Activated CD8-positive, alpha-beta T cell treated with anti-CD3 and anti-CD28 coated beads for 36 hours (primary cell): Measurements from ENCODE around the gene RHBDL2. TPM values are rescaled to one million over a fixed set of nuclear protein-coding genes. Genes with fewer than 3 reads are reported as not detected.

Source experiments
- ATAC-seq: fragments of 200-7000 bp; cut with Tn5 transposase; one replicate; pipeline ENCODE4 v1.10.0; 2021; ENCODE audit warnings: mild to moderate bottlenecking, moderate library complexity
- CTCF ChIA-PET: fragments of 350-600 bp; sonication (Branson Sonifier 250); formaldehyde crosslinking; loops from one replicate; lab custom pipeline; 2021; ENCODE audit warnings: antibody characterized with exemption; lab: Charles Lee
- POLR2A ChIA-PET: fragments of 350-600 bp; sonication (Branson Sonifier 250); formaldehyde crosslinking; loops from one replicate; lab custom pipeline; 2021; ENCODE audit warnings: antibody characterized with exemption; lab: Charles Lee
- DNase-seq: peaks from one replicate; pipeline ENCODE4 v3.0.0-alpha.2; 2020
- H3K27ac Mint-ChIP-seq: one replicate; pipeline ENCODE4 v1.8.0; 2021; ENCODE audit warnings: mild to moderate bottlenecking, mixed read lengths
- H3K27me3 Mint-ChIP-seq: one replicate; pipeline ENCODE4 v1.8.0; 2021; ENCODE audit warnings: mixed read lengths
- H3K36me3 Mint-ChIP-seq: one replicate; pipeline ENCODE4 v1.8.0; 2021; ENCODE audit warnings: low read depth, mixed read lengths
- H3K4me1 Mint-ChIP-seq: one replicate; pipeline ENCODE4 v1.8.0; 2021; ENCODE audit warnings: low read depth, mixed read lengths
- H3K4me3 Mint-ChIP-seq: one replicate; pipeline ENCODE4 v1.8.0; 2021; ENCODE audit warnings: mild to moderate bottlenecking, moderate library complexity, mixed read lengths
- H3K9me3 Mint-ChIP-seq: one replicate; pipeline ENCODE4 v1.8.0; 2021; ENCODE audit warnings: mixed read lengths
- intact Hi-C: fragments of 100-400 bp; cut with micrococcal nuclease; formaldehyde crosslinking; loops from one replicate; pipeline ENCODE4 v1.10.0; 2022
- total RNA-seq, 2 experiments: library from RNA; stranded (reverse); gene quantifications; one replicate each; pipeline ENCODE4 v1.2.3, GENCODE V29; 2021
- TF ChIP-seq, protein P1 (sequence below): fragments of 200-600 bp; IDR thresholded peaks from one replicate; pipeline ENCODE4 v1.8.0; 2022; ENCODE audit warnings: antibody characterized with exemption, mild to moderate bottlenecking

Gene RHBDL2
- total RNA-seq, 2 experiments from 2014 or later: not detected

DNA sequence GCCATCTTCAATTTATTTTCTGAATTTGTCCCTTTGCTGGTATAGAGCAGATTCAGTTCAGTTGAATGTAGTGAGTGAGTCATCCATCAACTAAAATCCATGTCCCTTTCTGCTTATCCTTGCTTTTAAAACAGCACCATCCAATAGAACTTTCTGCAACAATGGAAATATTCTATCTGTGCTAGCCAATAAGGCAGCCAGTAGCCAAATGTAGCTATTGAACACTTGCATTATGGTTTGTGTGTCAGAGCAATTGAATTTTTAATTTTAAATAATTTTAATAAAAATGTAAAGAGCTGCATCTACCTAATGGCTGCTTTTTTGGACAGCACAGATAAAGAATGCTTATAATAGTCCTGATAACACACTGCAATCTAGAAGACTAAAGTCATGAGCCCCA, 60.1 kb downstream of the RHBDL2 start, which contains the start of gene GJA9:
TSS of gene GJA9 (minus strand) at position 101 of the 400 bp plus-strand sequence. CDS start 5,489 bp downstream, outside the sequence.
- H3K4me1 Mint-ChIP-seq: no peaks in the 10 kb centered on the region
- CTCF ChIA-PET: interaction anchor here (1.2 kb wide), 1 partner anchor 35 kb away, joined by 3 read pairs; no protein-coding TSS in a partner anchor

DNA sequence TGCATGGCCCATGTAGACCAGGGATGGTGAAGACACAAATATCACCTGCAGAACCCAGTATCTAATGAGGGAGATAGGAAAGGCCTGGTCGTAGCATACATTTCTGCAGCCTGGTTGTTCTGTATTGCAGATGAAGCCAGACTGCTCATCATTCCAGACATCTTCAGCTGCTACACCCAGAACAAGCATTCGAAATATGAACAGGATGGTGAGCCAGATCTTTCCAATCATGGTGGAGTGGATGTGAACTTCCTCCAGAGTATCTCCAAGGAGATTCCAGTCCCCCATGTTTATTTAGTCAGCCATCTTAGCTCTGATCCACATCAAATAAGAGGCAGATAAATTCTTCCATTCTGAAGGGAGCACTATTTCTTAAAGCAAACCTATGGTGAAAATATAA, 65.8 kb downstream of the RHBDL2 start:
- H3K27ac Mint-ChIP-seq: no peak overlapping the region
- intact Hi-C loops: loop anchor here (10.0 kb wide), 1 partner anchor 219 kb away; no protein-coding TSS in a partner anchor
- ChIA-PET POLR2A (no interaction called here), CTCF (interaction anchor here (1.4 kb wide), 1 partner anchor 41 kb away, joined by 3 read pairs; no protein-coding TSS in a partner anchor)
- ATAC-seq: no peak
- no peaks in the 10 kb centered on the region for H3K27me3 Mint-ChIP-seq
- TF ChIP-seq, protein P1, sequence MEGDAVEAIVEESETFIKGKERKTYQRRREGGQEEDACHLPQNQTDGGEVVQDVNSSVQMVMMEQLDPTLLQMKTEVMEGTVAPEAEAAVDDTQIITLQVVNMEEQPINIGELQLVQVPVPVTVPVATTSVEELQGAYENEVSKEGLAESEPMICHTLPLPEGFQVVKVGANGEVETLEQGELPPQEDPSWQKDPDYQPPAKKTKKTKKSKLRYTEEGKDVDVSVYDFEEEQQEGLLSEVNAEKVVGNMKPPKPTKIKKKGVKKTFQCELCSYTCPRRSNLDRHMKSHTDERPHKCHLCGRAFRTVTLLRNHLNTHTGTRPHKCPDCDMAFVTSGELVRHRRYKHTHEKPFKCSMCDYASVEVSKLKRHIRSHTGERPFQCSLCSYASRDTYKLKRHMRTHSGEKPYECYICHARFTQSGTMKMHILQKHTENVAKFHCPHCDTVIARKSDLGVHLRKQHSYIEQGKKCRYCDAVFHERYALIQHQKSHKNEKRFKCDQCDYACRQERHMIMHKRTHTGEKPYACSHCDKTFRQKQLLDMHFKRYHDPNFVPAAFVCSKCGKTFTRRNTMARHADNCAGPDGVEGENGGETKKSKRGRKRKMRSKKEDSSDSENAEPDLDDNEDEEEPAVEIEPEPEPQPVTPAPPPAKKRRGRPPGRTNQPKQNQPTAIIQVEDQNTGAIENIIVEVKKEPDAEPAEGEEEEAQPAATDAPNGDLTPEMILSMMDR: no peak
- DNase-seq: no peak
- peaks cover 18% of the 10 kb centered on the region for H3K4me1 Mint-ChIP-seq
- peaks cover 3% of the 10 kb centered on the region for H3K36me3 Mint-ChIP-seq
- H3K4me3 Mint-ChIP-seq: no peak overlapping the region
- H3K9me3 Mint-ChIP-seq: no peaks in the 10 kb centered on the region

More for the DNA sequence above, 60.1 kb downstream of the RHBDL2 start, which contains the start of gene GJA9:
- H3K36me3 Mint-ChIP-seq: no peaks in the 10 kb centered on the region
- H3K27me3 Mint-ChIP-seq: no peaks in the 10 kb centered on the region
- no peak for ATAC-seq
- TF ChIP-seq, protein P1: no peak
- intact Hi-C loops: no loop called here
- no peak within 1 kb of the TSS for H3K27ac Mint-ChIP-seq
- DNase-seq: no peak
- H3K9me3 Mint-ChIP-seq: no peaks in the 10 kb centered on the region
- POLR2A ChIA-PET: no interaction called here
- no peak within 1 kb of the TSS for H3K4me3 Mint-ChIP-seq

DNA sequence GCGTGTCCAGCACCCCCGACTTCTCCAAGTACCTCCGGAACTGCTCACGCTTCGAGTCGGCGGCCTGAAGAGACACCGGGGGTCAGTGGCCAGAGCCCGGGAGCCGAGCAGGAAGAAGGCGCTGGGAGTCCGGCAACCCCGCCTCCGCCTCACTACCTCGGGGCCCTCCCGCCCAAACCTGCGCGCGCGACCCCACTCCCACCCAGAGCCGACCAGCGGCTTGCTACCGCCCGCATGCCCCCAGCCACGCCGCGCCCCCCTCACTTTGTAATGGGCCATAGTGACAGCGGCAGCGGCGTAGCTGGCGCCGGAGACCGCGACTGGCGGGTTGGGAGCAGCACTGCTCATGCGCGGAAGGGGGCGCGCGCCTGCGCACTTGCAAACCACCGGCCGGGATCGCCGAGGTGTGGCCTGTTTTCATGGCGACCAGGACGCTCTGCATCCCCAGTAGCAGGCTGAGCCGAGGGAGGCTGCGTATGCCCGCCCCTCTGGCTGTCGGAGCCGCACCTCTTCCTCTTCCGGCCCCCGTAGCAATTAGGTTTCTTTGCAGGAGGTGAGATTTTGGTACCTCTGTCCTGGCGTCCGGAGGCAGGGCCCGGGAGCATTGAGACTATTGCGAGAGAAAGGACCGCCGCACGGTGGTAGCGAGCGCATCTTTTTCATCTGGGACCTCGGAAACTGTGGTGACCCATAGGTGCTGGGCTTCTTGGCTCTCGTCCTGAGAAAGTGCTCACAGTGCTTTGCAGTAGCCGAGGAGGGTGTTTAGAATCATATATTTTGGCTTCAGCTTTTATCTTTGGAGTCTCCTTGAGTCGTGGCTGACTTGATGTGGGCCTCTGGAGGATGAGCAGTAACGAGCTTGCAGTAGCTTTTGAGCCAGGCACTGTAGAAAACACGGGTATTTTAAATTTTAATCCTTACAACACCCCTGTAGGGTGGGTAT, 68.3 kb downstream of the RHBDL2 start, which contains the start of gene MYCBP:
TSS of gene MYCBP (minus strand) at position 322 of the 943 bp plus-strand sequence. CDS start at position 279, 43 bp downstream.
- DNase-seq (peak; percentile 97), ATAC-seq (peak; percentile 99)
- H3K9me3 Mint-ChIP-seq: no peaks in the 10 kb centered on the region
- peaks cover 21% of the 10 kb centered on the region for H3K4me1 Mint-ChIP-seq
- TF ChIP-seq, protein P1: no peak
- H3K36me3 Mint-ChIP-seq: peaks cover 4% of the 10 kb centered on the region
- peak within 1 kb of the TSS; percentile 85 for H3K27ac Mint-ChIP-seq
- ChIA-PET POLR2A (interaction anchor here (0.5 to 1.9 kb wide), 2 partner anchors 11 to 154 kb away, joined by 3 to 5 read pairs; no protein-coding TSS in a partner anchor), CTCF (interaction anchor here (1.1 kb wide), 1 partner anchor 13 kb away, joined by 3 read pairs; no protein-coding TSS in a partner anchor)
- intact Hi-C loops: loop anchor here (2.0 to 10.0 kb wide), 2 partner anchors 14 to 222 kb away; partner anchors contain the start of gene RRAGC
- H3K4me3 Mint-ChIP-seq: peak within 1 kb of the TSS; percentile 95
- H3K27me3 Mint-ChIP-seq: no peaks in the 10 kb centered on the region

DNA sequence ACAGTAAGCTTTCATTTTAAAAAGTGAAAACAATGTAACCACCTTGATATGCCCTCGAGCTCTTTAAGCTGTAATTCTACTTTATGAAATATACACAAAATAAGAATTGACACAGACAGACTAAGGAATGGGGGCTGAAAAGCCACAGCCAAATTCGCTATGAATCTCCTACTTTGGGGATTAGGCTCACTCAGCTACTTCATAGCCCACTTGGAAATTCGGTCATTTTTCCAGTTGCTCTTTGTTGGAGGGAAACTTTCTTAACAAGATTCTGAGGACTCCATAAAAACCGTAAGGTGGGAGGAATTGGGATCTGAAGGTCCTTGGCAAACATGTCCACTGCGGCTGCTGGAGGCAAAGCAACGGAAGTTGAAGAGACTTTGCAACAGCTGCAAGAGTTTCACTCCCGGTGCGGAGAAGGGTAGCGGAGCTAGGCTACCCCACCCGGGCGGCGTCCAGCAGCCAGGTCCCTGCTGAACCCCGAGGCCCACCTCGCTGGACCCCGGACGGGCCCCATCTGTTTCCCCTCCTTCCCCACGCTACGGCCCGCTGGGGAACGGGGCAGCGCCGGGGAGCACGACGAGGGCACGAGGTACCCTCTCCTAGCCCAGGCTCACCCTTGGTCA, 69.1 kb downstream of the RHBDL2 start:
- Mint-ChIP-seq H3K4me1 (peaks cover 26% of the 10 kb centered on the region), H3K4me3 (peak overlapping the region; percentile 95), H3K27ac (peak overlapping the region; percentile 53), H3K27me3 (no peaks in the 10 kb centered on the region), H3K36me3 (peaks cover 10% of the 10 kb centered on the region), H3K9me3 (no peaks in the 10 kb centered on the region)
- CTCF ChIA-PET: interaction anchor here (0.7 to 0.8 kb wide), 2 partner anchors 16 to 160 kb away, joined by 3 read pairs; no protein-coding TSS in a partner anchor
- intact Hi-C loops: loop anchor here (2.0 to 10.0 kb wide), 2 partner anchors 14 to 222 kb away; partner anchors contain the start of gene RRAGC
- POLR2A ChIA-PET: interaction anchor here (0.5 to 1.9 kb wide), 2 partner anchors 10 to 155 kb away, joined by 3 to 5 read pairs; no protein-coding TSS in a partner anchor
- DNase-seq (peak; percentile 56), ATAC-seq (peak; percentile 14)
- TF ChIP-seq, protein P1: no peak
